IMR-90 (cell line): Measurements from ENCODE around the gene CSF1. TPM values are rescaled to one million over a fixed set of nuclear protein-coding genes. Genes with fewer than 3 reads are reported as not detected.

Experiments
- ATAC-seq: fragments of 200-7000 bp; cut with Tn5 transposase; 2 replicates; pipeline ENCODE4 v1.9.1; 2020; ENCODE audit warnings: low read depth, mild to moderate bottlenecking, moderate library complexity
- BruUV-seq: library from RNA; stranded (reverse); fragments of 400-500 nt; replicated peaks from 2 replicates; lab custom pipeline; 2021; lab: Mats Ljungman, UMichigan
- CTCF ChIA-PET: fragments of 300-600 bp; formaldehyde crosslinking; extraction: SDS; loops from one replicate; lab custom pipeline; 2021; ENCODE audit warnings: antibody characterized with exemption; lab: Yijun Ruan, JAX
- POLR2A ChIA-PET: fragments of 300-600 bp; sonication (Branson Sonifier 250); formaldehyde crosslinking; loops from one replicate; lab custom pipeline; 2022; ENCODE audit warnings: antibody characterized with exemption; ENCODE audit not compliant: unreplicated experiment; lab: Charles Lee
- DNase-seq: peaks from one replicate; pipeline ENCODE4 v3.0.0; 2013
- H2AFZ ChIP-seq: replicated peaks from 2 replicates; pipeline ENCODE3; 2013; ENCODE audit warnings: low read length, mild to moderate bottlenecking; ENCODE audit not compliant: poor library complexity
- H2AK5ac ChIP-seq: 2 replicates; pipeline ENCODE4 v1.6.1; 2013; ENCODE audit warnings: low read depth, low read length, inconsistent platforms
- H2AK9ac ChIP-seq: replicated peaks from 2 replicates; pipeline ENCODE3; 2013; ENCODE audit warnings: mild to moderate bottlenecking, low read depth, low read length, moderate library complexity; ENCODE audit not compliant: poor library complexity
- H2BK120ac ChIP-seq: 2 replicates; pipeline ENCODE4 v1.6.1; 2013; ENCODE audit warnings: low read depth, low read length, inconsistent platforms
- H2BK15ac ChIP-seq: 3 replicates; pipeline ENCODE4 v1.6.1; 2013; ENCODE audit warnings: low read depth, low read length, inconsistent platforms
- H2BK20ac ChIP-seq: 2 replicates; pipeline ENCODE4 v1.6.1; 2013; ENCODE audit warnings: low read depth, mild to moderate bottlenecking, inconsistent platforms, low read length, moderate library complexity
- H2BK5ac ChIP-seq: 2 replicates; pipeline ENCODE4 v1.6.1; 2013; ENCODE audit warnings: mild to moderate bottlenecking, low read depth, low read length, inconsistent platforms; ENCODE audit not compliant: poor library complexity, severe bottlenecking
- H3K14ac ChIP-seq: replicated peaks from 2 replicates; pipeline ENCODE4 v1.6.1; 2013; ENCODE audit warnings: low read depth, low read length, inconsistent platforms
- H3K18ac ChIP-seq: 2 replicates; pipeline ENCODE4 v1.6.1; 2013; ENCODE audit warnings: low read depth, low read length, control low read depth
- H3K23ac ChIP-seq: 2 replicates; pipeline ENCODE4 v1.6.1; 2013; ENCODE audit warnings: low read depth, low read length, inconsistent platforms
- H3K27ac ChIP-seq: 2 replicates; pipeline ENCODE4 v1.5.1; 2013; ENCODE audit warnings: mild to moderate bottlenecking, control low read depth, low read length; ENCODE audit not compliant: insufficient read depth
- H3K27me3 ChIP-seq: 2 replicates; pipeline ENCODE4 v1.6.1; 2013; ENCODE audit warnings: low read length; ENCODE audit not compliant: control insufficient read depth, insufficient read depth
- H3K36me3 ChIP-seq: 2 replicates; pipeline ENCODE4 v1.6.1; 2013; ENCODE audit warnings: low read length, mixed read lengths; ENCODE audit not compliant: control insufficient read depth, insufficient read depth
- H3K4ac ChIP-seq: 2 replicates; pipeline ENCODE4 v1.6.1; 2013; ENCODE audit warnings: low read depth, low read length, inconsistent platforms
- H3K4me1 ChIP-seq: 2 replicates; pipeline ENCODE4 v1.6.1; 2013; ENCODE audit warnings: low read length, mixed read lengths; ENCODE audit not compliant: control insufficient read depth, insufficient read depth
- H3K4me2 ChIP-seq: 2 replicates; pipeline ENCODE4 v1.6.1; 2013; ENCODE audit warnings: low read depth, mild to moderate bottlenecking, control low read depth, low read length, moderate library complexity
- H3K4me3 ChIP-seq: 2 replicates; pipeline ENCODE4 v1.5.1; 2013; ENCODE audit warnings: low read depth, mild to moderate bottlenecking, control low read depth, low read length, moderate library complexity; ENCODE audit not compliant: insufficient read depth
- H3K56ac ChIP-seq: 2 replicates; pipeline ENCODE4 v1.6.1; 2013; ENCODE audit warnings: low read length, inconsistent platforms; ENCODE audit not compliant: insufficient read depth; ENCODE audit errors: extremely low read depth
- H3K79me1 ChIP-seq, 2 experiments: 2 replicates each; pipeline ENCODE4 v1.6.1; 2013; ENCODE audit warnings: low read length in 2 of 2, inconsistent platforms in 1 of 2, low read depth in 1 of 2
- H3K9ac ChIP-seq: 2 replicates; pipeline ENCODE4 v1.6.1; 2013; ENCODE audit warnings: low read depth, low read length, control low read depth
- H3K9me1 ChIP-seq: 2 replicates; pipeline ENCODE4 v1.6.1; 2013; ENCODE audit warnings: low read length, inconsistent platforms; ENCODE audit not compliant: insufficient read depth
- H3K9me3 ChIP-seq: 2 replicates; pipeline ENCODE4 v1.6.1; 2013; ENCODE audit warnings: low read length; ENCODE audit not compliant: control insufficient read depth, insufficient read depth
- H4K20me1 ChIP-seq: 2 replicates; pipeline ENCODE4 v1.6.1; 2013; ENCODE audit warnings: low read length, inconsistent platforms; ENCODE audit not compliant: insufficient read depth
- H4K5ac ChIP-seq: 2 replicates; pipeline ENCODE4 v1.6.1; 2013; ENCODE audit warnings: mild to moderate bottlenecking, low read depth, low read length, control low read depth
- H4K8ac ChIP-seq, 2 experiments: 2 replicates each; pipeline ENCODE4 v1.6.1; 2013; ENCODE audit warnings: low read depth in 2 of 2, low read length in 2 of 2, control low read depth in 1 of 2, inconsistent platforms in 1 of 2
- H4K91ac ChIP-seq: 2 replicates; pipeline ENCODE4 v1.6.1; 2013; ENCODE audit warnings: low read depth, low read length, inconsistent platforms; ENCODE audit not compliant: insufficient read depth
- MAFK ChIP-seq: IDR thresholded peaks from 2 replicates; pipeline ENCODE4 v1.6.1; 2012; ENCODE audit warnings: low read depth, low read length, improper control_type of control experiment
- MXI1 ChIP-seq: IDR thresholded peaks from 2 replicates; pipeline ENCODE4 v1.6.1; 2012; ENCODE audit warnings: low read depth, mild to moderate bottlenecking, low read length, moderate library complexity, borderline replicate concordance
- USF2 ChIP-seq: fragments of 150-350 bp; IDR thresholded peaks from 2 replicates; pipeline ENCODE4 v1.6.1; 2017; ENCODE audit warnings: mild to moderate bottlenecking, antibody characterized with exemption, low read length, low read depth
- WGBS, 2 experiments: methylation state at CpG; one replicate each; pipeline versions ENCODE4 v1.1.5 to v1.1.7; 2013; ENCODE audit warnings: missing lambda C conversion rate in 2 of 2; ENCODE audit not compliant: insufficient read length in 1 of 2; ENCODE audit errors: extremely low coverage in 2 of 2; 5-methylcytosine and 5-hydroxymethylcytosine counted together
- dilution Hi-C: fragments of 300-500 bp; cut with HindIII; formaldehyde crosslinking; loops from one replicate; pipeline ENCODE4 v1.14.3; 2018; ENCODE audit warnings: low sequenced_read_pairs; ENCODE audit not compliant: unreplicated experiment
- in situ Hi-C: fragments of 300-500 bp; cut with MboI; formaldehyde crosslinking; loops from 3 replicates; pipeline ENCODE4 v1.14.3; 2019; ENCODE audit warnings: low sequenced_read_pairs, inconsistent platforms, mixed read lengths
- intact Hi-C: fragments of 100-400 bp; cut with micrococcal nuclease; formaldehyde crosslinking; loops from 2 replicates; pipeline ENCODE4 v1.10.0; 2022
- polyA plus RNA-seq, 3 experiments: library from polyadenylated mRNA; depleted of rRNA; stranded (reverse); fragments of >200 nt; gene quantifications; 2 replicates each; pipeline ENCODE4 v1.2.3, GENCODE V29; 2012; ENCODE audit warnings: low replicate concordance in 1 of 3
- total RNA-seq: library from RNA; depleted of rRNA; stranded (reverse); fragments of >200 nt; gene quantifications from 2 replicates; pipeline ENCODE4 v1.2.3, GENCODE V29; 2012

CSF1 gene
- total and polyA plus RNA-seq, 2 of the 4 experiments (the other 2 are of a cell fraction): 14.3 to 22.0 TPM

GRCh38 chr1:109890115-109890953, 20.3 kb upstream of the CSF1 start:
- H4K20me1 ChIP-seq: no peaks in the 10 kb centered on the region
- H2BK5ac ChIP-seq: no peak overlapping the region
- H3K4me3 ChIP-seq: no peak overlapping the region
- no peak for ATAC-seq
- H3K9me1 ChIP-seq: peaks cover 13% of the 10 kb centered on the region; the same call in 1 of the 2 replicates
- H3K4me1 ChIP-seq: peaks cover 4% of the 10 kb centered on the region; the same call in 1 of the 2 replicates
- WGBS, 2 experiments: 64% methylated on average over 1 of the region's 5 CpGs; no CpG with 5 or more reads in 1 of the 2 experiments
- no peak overlapping the region for H3K4ac ChIP-seq
- ChIA-PET POLR2A (no interaction called here), CTCF (interaction anchor here (0.6 kb wide), 1 partner anchor 99 kb away, joined by 3 read pairs; no protein-coding TSS in a partner anchor)
- in situ Hi-C loops (no loop called here), intact Hi-C loops (no loop called here), dilution Hi-C loops (no loop called here)
- H3K9ac ChIP-seq: no peak overlapping the region
- H2AK9ac ChIP-seq: no peak overlapping the region
- H3K27me3 ChIP-seq: no peaks in the 10 kb centered on the region
- no peak overlapping the region for H3K4me2 ChIP-seq
- H3K56ac ChIP-seq: no peak overlapping the region
- no peak overlapping the region; the same call in 2 of the 3 replicates for H2BK15ac ChIP-seq
- no peaks in the 10 kb centered on the region for H3K9me3 ChIP-seq
- H4K8ac ChIP-seq: no peak overlapping the region
- H3K23ac ChIP-seq: no peak overlapping the region
- TF ChIP-seq MAFK (no peak), MXI1 (no peak), USF2 (no peak)
- H3K14ac ChIP-seq: no peak overlapping the region
- no peaks in the 10 kb centered on the region for H3K79me1 ChIP-seq
- H2BK120ac ChIP-seq: no peak overlapping the region
- no peak overlapping the region for H2BK20ac ChIP-seq
- no peak overlapping the region; the same call in 1 of the 2 replicates for H4K91ac ChIP-seq
- H3K18ac ChIP-seq: no peak overlapping the region
- no peak overlapping the region for H4K5ac ChIP-seq
- no peak for DNase-seq
- H2AK5ac ChIP-seq: peak overlapping the region; percentile 13; the same call in 1 of the 2 replicates
- H3K27ac ChIP-seq: no peak overlapping the region
- no peak overlapping the region for H2AFZ ChIP-seq
- H3K36me3 ChIP-seq: no peaks in the 10 kb centered on the region
- BruUV-seq: no TSS peak
